ENCODE results near the gene EIF4H. TPM values are rescaled to one million over a fixed set of nuclear protein-coding genes. Genes with fewer than 3 reads are reported as not detected.
"Not testable (repeated sequence)": the region's sequence is repeated elsewhere in the genome, so short reads cannot be mapped to it uniquely, and the experiment has no call there.

EIF4H gene
- total RNA-seq, 4 donors from 2014 or later = 194 to 261 (median 249) TPM

DNA sequence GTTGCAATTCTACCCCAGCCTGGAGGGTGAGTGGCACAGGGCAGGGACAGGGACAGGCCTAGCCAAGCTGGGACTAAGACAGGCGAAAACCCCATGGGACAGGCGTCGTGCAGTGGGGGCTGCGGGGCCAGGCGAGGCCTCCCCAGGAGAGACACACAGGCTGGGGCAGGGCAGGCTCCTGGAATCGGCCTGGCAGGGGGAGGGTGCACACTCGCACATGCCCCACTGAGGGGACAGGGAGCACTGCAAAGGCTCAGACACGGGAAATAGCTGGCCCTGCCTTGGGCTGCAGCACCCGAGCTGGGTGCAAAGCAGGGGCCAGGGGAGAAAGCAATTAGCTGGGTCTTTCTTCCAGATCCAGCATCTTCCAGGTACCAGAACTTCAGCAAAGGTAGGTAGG is 46.1 kb downstream of the EIF4H start:
- WGBS, 2 donors = 75 to 80% methylated on average over 1 to 2 of the region's 9 CpGs
- no peaks in the 10 kb centered on the region for H3K9me3 ChIP-seq

DNA sequence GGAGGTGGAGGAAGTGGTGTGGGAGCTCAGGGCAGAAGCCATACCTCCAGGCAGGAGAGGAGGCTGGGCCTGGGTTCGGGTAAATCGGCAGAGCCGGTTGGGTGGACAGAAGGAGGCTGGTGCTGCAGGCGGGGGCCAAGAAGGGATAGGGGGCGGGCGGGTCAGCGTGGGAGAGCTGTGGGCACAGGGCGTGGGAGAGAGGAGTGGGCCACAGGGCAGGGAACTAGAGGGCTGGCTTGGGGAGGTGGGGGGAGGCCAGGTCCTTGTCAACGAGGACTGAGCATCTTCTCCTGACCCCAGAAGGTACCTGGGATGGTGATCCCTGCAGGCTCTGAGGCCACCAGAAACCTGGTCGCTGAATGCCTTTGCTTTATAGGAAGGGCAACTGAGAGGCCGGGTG is 47.6 kb downstream of the EIF4H start:
- intact Hi-C loops (cut with DNase I) = no loop called here
- 89 to 92% methylated on average over 6 to 11 of the region's 11 CpGs for WGBS, 2 donors
- Histone ChIP-seq H3K4me3 (no peak overlapping the region), H3K9me3 (no peaks in the 10 kb centered on the region), H3K36me3 (peaks cover 0 to 16% (median 0%) of the 10 kb centered on the region in 3 donors), H3K27me3 (no peaks in the 10 kb centered on the region), H3K4me1 (peaks cover 0 to 7% (median 0%) of the 10 kb centered on the region in 3 donors), H3K27ac (no peak overlapping the region)
- no peak for DNase-seq
- no peak for TF ChIP-seq POLR2A (IDR thresholded peaks at IDR 0.05)
- TF ChIP-seq, protein P1, sequence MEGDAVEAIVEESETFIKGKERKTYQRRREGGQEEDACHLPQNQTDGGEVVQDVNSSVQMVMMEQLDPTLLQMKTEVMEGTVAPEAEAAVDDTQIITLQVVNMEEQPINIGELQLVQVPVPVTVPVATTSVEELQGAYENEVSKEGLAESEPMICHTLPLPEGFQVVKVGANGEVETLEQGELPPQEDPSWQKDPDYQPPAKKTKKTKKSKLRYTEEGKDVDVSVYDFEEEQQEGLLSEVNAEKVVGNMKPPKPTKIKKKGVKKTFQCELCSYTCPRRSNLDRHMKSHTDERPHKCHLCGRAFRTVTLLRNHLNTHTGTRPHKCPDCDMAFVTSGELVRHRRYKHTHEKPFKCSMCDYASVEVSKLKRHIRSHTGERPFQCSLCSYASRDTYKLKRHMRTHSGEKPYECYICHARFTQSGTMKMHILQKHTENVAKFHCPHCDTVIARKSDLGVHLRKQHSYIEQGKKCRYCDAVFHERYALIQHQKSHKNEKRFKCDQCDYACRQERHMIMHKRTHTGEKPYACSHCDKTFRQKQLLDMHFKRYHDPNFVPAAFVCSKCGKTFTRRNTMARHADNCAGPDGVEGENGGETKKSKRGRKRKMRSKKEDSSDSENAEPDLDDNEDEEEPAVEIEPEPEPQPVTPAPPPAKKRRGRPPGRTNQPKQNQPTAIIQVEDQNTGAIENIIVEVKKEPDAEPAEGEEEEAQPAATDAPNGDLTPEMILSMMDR (IDR thresholded peaks at IDR 0.05) = no peak

More for the DNA sequence above, 46.1 kb downstream of the EIF4H start:
- no peak for DNase-seq
- Histone ChIP-seq H3K4me3 (no peak overlapping the region), H3K27me3 (no peaks in the 10 kb centered on the region), H3K27ac (no peak overlapping the region), H3K4me1 (peaks cover 0 to 7% (median 0%) of the 10 kb centered on the region in 3 donors), H3K36me3 (peaks cover 0 to under 1% (median 0%) of the 10 kb centered on the region in 3 donors)
- TF ChIP-seq POLR2A (IDR thresholded peaks at IDR 0.05) = no peak
- TF ChIP-seq, protein P1 (IDR thresholded peaks at IDR 0.05) = no peak
- intact Hi-C loops (cut with DNase I) = no loop called here

DNA sequence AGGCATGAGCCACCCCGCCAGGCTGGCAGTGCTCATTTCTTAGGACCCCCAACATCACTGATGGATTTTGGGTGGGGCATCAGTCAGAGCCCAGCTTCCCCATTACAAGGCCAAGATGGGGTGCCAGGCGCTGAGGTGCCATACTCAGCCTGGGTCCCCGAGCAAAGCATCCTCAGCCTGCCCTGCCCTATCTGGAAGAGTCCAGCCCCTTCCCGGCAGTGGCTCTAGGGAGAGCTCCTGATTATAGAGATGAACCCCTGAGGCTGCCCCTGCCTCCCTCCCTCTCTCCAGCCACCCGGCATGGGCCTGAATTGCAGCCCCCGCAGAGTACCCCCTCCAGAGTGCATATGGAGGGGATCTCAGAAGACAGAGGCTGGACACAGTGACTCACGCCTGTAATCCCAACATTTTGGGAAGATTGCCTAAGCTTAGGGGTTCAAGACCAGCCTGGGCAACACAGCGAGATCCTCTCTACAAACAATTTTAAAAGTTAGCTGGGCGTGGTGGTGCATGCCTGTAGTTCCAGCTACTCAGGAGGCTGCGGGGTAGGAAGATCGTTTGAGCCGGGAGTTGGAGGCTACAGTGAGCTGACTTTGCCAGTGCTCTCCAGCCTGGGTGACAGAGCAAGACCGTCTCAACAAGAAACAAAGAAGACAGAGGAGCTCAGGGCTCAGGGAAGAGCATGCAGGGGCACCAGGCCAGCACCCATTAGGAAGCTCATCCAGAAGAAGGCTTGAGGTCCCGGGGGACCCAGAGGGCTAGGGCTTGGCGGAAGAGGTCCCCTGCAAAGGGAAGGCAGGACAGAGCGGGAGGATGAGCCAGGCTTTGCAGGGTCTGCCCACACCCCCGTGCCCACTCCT is 48.9 kb downstream of the EIF4H start:
- intact Hi-C loops (cut with DNase I) = no loop called here
- H3K27me3 ChIP-seq = no peaks in the 10 kb centered on the region
- no peaks in the 10 kb centered on the region for H3K4me1 ChIP-seq
- 43 to 63% methylated on average over 8 to 11 of the region's 17 CpGs for WGBS, 2 donors
- no peak overlapping the region for H3K4me3 ChIP-seq
- no peak for DNase-seq
- H3K9me3 ChIP-seq = no peaks in the 10 kb centered on the region
- no peak for TF ChIP-seq POLR2A (IDR thresholded peaks at IDR 0.05)
- peaks cover 0 to 17% (median 0%) of the 10 kb centered on the region in 3 donors for H3K36me3 ChIP-seq
- H3K27ac ChIP-seq = no peak overlapping the region

DNA sequence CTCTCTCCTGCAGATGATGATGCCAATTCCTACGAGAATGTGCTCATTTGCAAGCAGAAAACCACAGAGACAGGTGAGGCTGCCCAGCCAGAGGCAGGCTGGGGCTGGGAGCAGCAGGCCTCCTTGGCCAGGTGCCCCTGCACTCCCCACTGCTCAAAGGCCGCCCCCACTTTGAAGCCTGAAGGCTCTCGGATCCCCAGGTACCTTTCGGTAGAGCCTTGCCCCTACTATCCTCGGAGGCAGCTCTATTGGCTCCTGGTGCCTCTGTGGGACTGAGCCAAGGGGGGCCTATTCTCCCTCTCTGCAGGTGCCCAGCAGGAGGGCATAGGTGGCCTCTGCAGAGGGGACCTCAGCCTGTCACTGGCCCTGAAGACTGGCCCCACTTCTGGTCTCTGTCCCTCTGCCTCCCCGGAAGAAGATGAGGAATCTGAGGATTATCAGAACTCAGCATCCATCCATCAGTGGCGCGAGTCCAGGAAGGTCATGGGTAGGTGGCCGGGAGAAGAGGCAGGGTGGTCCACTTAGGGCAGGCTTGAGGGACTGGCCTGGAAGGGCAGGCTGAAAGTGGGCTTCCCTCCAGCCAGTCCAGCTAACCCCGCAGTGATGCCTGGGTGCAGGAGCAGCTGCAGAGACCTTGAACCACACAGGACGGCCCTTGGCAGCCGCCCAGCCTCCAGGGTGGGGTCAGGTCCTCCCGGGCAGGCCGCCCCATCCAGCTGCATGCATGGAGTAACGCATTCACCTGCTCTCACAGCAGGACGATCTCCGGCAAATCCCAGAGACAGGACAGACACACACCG is 49.8 kb downstream of the EIF4H start:
- intact Hi-C loops (cut with DNase I) = no loop called here
- H3K4me3 ChIP-seq = no peak overlapping the region
- TF ChIP-seq POLR2A (IDR thresholded peaks at IDR 0.05) = no peak
- TF ChIP-seq, protein P1 (IDR thresholded peaks at IDR 0.05) = no peak
- no peak overlapping the region for H3K27ac ChIP-seq
- DNase-seq = no peak
- H3K9me3 ChIP-seq = no peaks in the 10 kb centered on the region
- no peaks in the 10 kb centered on the region for H3K27me3 ChIP-seq
- H3K36me3 ChIP-seq = peaks cover 0 to 21% (median 2%) of the 10 kb centered on the region in 3 donors
- 33 to 50% methylated on average over 3 to 11 of the region's 18 CpGs for WGBS, 2 donors
- no peaks in the 10 kb centered on the region for H3K4me1 ChIP-seq

DNA sequence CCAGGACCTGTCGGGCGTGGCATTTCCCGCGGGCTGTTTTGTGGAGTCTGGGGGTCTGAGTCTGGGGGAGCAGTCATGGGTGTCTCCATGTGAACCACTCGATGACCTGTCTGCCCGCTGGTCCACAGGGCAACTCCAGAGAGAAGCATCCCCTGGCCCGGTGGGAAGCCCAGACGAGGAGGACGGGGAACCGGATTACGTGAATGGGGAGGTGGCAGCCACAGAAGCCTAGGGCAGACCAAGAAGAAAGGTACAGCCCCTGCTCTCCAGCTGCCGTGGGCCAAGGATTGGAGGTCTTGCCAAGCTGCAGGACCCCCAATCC is 50.3 kb downstream of the EIF4H start:
- TF ChIP-seq, protein P1 (IDR thresholded peaks at IDR 0.05) = no peak
- TF ChIP-seq POLR2A (IDR thresholded peaks at IDR 0.05) = no peak
- WGBS, 2 donors = 76 to 86% methylated on average over 6 to 10 of the region's 12 CpGs

DNA sequence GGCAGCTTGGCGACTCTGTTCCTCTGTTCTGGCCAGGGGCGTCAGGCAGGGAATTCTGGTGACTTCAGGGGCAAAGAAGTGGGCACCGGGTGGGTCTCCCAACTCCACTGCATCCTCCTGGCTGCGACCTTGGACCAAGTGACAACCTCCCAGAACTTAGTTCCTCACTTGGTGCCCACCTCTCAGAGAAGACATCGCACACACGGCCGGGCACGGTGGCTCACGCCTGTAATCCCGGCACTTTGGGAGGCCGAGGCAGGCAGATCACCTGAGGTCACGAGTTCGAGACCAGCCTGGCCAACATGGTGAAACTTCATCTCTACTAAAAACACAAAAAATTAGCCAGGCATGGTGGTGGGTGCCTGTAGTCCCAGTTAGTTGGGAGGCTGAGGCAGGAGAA is 50.8 kb downstream of the EIF4H start:
- H3K4me1 ChIP-seq; intact Hi-C loops (cut with DNase I); DNase-seq; H3K27me3 ChIP-seq; H3K4me3 ChIP-seq; H3K27ac ChIP-seq; H3K9me3 ChIP-seq: not testable (repeated sequence)
- peaks cover 0 to 30% (median 2%) of the 10 kb centered on the region in 3 donors for H3K36me3 ChIP-seq
- WGBS, 2 donors = 86 to 89% methylated on average over 5 to 7 of the region's 13 CpGs

More for the DNA sequence above, 50.3 kb downstream of the EIF4H start:
- no peaks in the 10 kb centered on the region for H3K4me1 ChIP-seq
- intact Hi-C loops (cut with DNase I) = no loop called here
- no peak overlapping the region for H3K4me3 ChIP-seq
- DNase-seq = no peak
- H3K36me3 ChIP-seq = peaks cover 0 to 26% (median 2%) of the 10 kb centered on the region in 3 donors
- no peak overlapping the region for H3K27ac ChIP-seq
- H3K9me3 ChIP-seq = no peaks in the 10 kb centered on the region
- no peaks in the 10 kb centered on the region for H3K27me3 ChIP-seq
